Epithelial cell of proximal tubule (primary cell): Measurements from ENCODE around the gene WFDC5. TPM values are rescaled to one million over a fixed set of nuclear protein-coding genes. Genes with fewer than 3 reads are reported as not detected.
"Not testable (repeated sequence)": the region's sequence is repeated elsewhere in the genome, so short reads cannot be mapped to it uniquely, and the experiment has no call there.

Experiments
- DNase-seq: peaks from one replicate; pipeline ENCODE4 v3.0.0-alpha.2; 2011; ENCODE audit warnings: low read depth
- H3K4me3 ChIP-seq: 2 replicates; pipeline ENCODE4 v1.5.1; 2011; ENCODE audit warnings: low read depth, mild to moderate bottlenecking, low read length
- total RNA-seq: library from RNA; depleted of rRNA; stranded (reverse); fragments of >200 nt; gene quantifications from 2 replicates; pipeline ENCODE4 v1.2.3, GENCODE V29; 2015
- TF ChIP-seq, protein P1 (sequence below): conservative IDR thresholded peaks from 2 replicates; pipeline ENCODE4 v1.5.1; 2012; ENCODE audit warnings: low read depth, mild to moderate bottlenecking, low read length

The WFDC5 gene
- total RNA-seq, 1 donor from 2014 or later, result not detected

DNA sequence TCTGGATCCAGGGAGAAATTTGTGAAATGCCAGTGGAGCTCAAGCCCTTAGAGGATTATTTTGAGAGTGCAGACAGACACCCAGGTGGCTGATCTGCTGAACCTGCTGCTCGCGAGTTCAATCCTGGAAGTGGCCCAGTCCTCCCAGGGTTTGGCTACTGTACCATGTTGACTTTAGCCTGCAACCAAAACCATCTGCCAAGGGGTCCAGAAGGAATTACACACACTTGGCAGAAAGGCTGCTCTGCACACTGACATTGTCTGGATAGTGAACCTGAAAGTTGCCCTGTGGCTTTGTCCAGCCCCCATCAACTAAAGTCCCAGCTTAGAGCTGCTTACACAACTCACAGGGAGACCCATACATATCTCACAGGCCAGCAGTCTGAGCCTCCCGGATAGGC lies 38.2 kb upstream of the WFDC5 start:
- no peak for DNase-seq
- TF ChIP-seq, protein P1, sequence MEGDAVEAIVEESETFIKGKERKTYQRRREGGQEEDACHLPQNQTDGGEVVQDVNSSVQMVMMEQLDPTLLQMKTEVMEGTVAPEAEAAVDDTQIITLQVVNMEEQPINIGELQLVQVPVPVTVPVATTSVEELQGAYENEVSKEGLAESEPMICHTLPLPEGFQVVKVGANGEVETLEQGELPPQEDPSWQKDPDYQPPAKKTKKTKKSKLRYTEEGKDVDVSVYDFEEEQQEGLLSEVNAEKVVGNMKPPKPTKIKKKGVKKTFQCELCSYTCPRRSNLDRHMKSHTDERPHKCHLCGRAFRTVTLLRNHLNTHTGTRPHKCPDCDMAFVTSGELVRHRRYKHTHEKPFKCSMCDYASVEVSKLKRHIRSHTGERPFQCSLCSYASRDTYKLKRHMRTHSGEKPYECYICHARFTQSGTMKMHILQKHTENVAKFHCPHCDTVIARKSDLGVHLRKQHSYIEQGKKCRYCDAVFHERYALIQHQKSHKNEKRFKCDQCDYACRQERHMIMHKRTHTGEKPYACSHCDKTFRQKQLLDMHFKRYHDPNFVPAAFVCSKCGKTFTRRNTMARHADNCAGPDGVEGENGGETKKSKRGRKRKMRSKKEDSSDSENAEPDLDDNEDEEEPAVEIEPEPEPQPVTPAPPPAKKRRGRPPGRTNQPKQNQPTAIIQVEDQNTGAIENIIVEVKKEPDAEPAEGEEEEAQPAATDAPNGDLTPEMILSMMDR, result no peak
- H3K4me3 ChIP-seq, result no peak overlapping the region

DNA sequence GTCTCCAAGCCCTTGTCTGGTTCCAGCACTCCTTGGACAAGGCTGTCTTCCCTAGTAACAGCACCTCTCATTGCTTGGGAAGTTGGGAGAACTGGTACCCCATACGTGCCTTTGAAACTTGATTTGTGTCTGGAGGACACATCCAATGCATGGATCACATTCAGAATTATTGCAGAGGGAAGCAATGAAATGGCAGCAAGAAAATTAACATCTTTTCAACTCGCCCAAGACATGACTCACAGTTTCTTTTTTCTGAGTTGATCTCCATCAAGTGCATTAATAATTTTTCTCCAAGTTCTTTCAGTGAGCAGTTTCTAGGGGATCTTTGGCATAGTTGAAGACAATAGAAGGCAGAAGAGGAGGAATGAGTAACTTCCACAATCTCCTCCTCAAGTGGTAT lies 37.4 kb upstream of the WFDC5 start:
- TF ChIP-seq, protein P1, result no peak
- no peak overlapping the region for H3K4me3 ChIP-seq
- DNase-seq, result no peak

DNA sequence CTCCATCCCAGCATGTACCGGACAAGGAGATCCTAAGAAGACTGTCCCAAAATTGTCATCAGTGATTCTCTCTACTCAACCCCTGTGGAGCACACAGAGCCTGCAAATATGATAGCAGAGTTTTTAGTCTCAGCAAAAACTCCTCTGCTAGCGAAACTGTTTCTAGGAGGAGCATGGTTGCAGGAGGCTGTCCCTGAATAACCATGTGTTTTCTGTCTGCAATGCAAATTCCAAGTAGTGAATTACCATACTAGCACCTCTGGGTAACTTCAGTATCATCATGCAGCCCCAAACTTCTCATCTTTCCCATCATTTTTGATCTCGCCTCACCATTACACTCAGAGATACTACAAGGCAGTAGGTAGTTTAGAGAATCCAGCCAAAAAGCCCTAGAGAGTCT lies 34.1 kb upstream of the WFDC5 start:
- no peak for DNase-seq
- TF ChIP-seq, protein P1, result no peak
- no peak overlapping the region for H3K4me3 ChIP-seq

DNA sequence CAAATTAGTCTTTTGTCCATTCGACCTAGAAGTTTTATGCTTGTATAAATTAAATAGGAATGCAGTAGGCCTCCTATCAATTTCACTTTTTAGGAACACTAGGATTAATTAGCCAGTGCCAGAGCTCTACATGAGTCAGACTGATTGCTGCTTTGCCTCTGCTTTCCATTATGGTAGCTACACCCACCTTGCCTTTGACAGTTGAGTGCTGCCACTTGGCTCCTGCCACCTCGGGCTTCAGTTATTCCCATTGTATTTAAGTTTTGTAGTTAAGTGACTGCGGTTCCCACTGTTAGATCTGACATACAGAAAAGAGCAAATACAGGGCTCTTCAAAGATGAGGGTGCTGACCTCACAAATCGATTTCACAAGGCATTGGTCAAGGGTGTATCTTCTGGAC lies 25.9 kb upstream of the WFDC5 start:
- no peak for DNase-seq
- TF ChIP-seq, protein P1, result no peak
- no peak overlapping the region for H3K4me3 ChIP-seq

DNA sequence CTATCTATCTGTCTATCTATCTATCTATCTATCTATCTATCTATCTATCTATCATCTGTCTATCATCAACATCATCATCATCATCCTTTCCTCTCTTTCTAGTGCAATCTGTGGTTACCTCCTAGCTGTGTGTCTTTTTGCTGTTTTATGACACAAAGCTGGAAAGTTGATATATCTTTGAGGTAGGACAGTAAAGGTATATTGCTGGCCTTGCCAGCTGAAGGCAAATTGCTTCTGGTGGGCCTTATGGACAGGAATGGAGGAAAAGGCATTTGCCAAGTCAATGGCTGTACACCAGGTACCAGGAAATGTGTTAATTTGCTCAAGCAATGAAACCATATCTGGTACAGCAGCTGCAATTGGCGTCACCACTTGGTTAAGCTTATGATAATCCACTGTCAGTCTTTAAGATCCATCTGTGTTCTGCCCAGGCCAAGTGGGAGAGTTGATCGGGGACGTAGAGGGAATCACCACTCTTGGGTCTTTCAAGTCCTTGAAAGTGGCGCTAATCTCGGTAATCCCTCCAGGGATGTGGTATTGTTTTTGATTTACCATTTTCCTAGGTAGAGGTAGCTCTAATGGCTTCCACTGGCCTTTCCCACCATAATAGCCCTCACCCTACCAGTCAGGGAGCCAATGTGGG lies 24.9 kb upstream of the WFDC5 start:
- H3K4me3 ChIP-seq, DNase-seq: not testable (repeated sequence)

DNA sequence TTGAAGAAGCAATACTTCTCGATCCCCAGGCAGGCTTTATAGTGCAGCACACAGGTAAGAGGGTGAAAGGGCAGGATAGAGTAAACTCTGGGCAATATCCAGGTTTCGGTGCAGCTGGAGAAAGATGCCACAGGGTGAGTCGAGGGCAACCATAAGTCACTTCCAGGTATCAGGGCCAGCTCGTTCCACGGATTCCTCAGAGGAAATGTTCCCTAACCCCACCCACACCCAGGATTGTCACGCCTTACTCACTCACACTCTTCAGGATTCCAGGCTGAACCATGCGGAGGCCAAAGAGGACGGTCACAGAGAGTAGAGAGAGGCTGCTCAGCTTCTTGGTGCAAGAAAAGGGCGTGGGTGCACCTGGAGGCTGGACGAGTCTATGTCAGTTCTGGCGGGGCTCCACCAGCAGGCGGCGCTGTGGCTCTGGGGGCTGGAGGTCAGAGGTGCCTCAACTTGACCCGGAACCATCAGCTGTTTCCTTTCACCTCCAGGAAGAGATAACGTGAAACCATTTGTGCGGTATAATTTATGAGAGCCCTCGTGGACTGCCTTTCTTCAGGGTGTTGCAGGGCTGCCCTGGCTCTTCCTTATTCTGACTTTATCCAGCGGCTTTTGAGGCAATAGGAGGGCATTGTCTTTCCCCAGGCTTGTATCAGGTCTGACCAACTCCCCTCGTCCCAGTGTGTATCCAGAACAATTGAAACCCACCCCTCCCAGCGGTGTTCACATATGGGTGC lies 23.8 kb upstream of the WFDC5 start:
- DNase-seq, result no peak
- no peak overlapping the region for H3K4me3 ChIP-seq
- TF ChIP-seq, protein P1, result peak; percentile 83

DNA sequence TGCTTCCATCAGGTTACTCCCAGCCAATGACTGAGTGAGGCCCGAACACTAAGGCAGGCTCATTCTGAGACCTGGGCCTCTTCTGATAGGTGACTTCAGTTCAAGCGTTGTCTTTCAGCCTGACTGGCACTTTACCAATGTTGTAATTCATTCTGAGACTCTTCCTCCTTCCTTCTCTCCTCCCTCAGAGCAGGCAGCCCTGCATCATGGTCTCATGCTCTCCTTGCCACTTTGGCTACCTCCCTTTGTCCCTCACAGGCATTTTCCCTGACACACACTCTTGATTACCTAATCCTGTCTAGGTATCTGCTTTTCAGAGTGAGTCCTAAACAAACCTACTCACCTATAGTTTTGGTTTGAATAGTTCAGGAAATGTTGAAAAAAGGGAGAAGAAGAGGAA lies 21.9 kb upstream of the WFDC5 start:
- DNase-seq, result no peak
- TF ChIP-seq, protein P1, result no peak
- H3K4me3 ChIP-seq, result no peak overlapping the region
